UCSD-AML1 (cell line): Measurements from ENCODE around the gene EP300.
"Not testable (repeated sequence)": the region's sequence is repeated elsewhere in the genome, so short reads cannot be mapped to it uniquely, and the experiment has no call there.

Experiments used
- DNase-seq: peaks from one replicate; lab custom pipeline; 2025; ENCODE audit not compliant: unreplicated experiment; lab: John Stamatoyannopoulos, UW

The EP300 gene

DNA sequence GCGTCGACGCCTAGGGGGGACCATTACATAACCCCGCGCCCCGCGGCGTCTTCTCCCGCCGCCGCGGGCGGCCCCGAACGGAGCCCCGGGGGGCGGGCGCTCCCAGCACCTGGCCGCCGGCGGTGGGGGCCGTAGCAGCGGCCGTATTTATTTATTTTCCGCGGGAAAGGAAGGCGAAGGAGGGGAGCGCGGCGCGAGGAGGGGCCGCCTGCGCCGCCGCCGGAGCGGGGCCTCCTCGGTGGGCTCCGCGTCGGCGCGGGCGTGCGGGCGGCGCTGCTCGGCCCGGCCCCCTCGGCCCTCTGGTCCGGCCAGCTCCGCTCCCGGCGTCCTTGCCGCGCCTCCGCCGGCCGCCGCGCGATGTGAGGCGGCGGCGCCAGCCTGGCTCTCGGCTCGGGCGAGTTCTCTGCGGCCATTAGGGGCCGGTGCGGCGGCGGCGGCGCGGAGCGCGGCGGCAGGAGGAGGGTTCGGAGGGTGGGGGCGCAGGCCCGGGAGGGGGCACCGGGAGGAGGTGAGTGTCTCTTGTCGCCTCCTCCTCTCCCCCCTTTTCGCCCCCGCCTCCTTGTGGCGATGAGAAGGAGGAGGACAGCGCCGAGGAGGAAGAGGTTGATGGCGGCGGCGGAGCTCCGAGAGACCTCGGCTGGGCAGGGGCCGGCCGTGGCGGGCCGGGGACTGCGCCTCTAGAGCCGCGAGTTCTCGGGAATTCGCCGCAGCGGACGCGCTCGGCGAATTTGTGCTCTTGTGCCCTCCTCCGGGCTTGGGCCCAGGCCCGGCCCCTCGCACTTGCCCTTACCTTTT lies at the start of gene EP300:
EP300 (plus strand) TSS at position 570 of the 795 bp plus-strand sequence. CDS start 413 bp downstream, outside the sequence.
- peak; percentile 79 for DNase-seq

DNA sequence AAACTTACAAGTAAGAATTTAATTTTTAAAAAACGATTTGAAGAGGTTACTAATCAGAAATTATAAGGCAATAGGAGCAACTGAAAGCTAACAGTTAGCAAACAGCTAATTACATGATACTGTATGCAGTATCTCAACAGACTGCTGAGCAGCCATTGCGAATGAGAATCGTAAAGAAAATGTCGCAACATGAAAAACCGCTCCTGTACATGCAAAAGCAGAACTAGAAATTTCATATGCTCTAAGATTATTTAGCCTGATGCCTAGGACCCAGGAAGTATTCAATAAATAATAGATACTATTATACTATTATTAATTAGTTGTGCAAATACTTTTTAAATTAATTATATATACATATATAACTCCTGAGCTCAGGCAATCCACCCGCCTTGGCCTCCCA lies 48.7 kb upstream of the EP300 start:
- DNase-seq: no peak

DNA sequence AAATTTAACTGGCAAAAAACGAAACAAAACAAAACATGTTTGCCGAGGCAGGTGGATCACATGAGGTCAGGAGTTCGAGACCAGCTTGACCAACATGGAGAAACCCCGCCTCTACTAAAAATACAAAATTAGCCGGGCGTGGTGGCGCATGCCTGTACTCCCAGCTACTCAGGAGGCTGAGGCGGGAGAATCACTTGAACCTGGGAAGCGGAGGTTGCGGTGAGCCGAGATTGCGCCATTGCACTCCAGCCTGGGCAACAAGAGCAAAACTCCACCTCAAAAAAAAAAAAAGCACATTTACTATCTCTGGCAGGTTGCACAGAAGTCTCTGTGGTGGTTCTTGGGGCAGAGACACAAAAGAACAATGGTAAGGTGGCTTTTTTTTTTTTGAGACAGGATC lies 46.8 kb upstream of the EP300 start:
- not testable (repeated sequence) for DNase-seq

DNA sequence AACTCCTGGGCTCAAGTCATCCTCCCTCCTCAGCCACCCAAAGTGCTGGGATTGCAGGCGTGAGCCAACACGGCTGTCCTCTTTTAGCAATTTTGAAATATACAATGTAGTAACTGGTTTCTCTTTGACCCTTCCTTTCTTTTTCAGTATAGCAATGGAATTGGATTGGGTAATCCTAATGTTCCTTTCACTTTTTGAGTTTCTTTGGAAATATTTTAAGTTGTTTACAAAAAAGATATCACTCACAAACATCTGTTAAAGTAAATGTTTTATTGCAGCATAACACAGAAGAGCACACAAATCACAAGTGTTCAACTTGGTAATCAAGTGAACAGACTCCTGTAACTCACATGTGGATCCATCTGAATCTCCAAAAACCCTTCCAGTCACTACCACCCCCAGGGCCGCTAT lies 44.6 kb upstream of the EP300 start:
- DNase-seq: no peak

DNA sequence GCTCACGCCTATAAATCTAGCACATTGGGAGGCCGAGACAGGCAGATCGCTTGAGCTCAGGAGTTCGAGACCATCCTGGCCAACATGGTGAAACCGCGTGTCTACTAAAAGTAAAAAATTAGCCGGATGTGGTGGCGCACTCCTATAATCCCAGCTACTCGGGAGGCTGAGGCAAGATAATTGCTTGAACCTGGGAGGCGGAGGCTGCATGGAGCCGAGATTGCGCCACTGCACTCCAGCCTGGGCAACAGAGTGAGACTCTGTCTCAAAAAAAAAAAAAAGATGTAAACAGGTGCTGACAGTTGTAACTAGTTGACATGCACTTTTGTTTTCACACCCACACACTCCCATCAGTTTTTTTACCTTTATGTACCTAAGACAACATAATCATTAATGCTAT lies 44.0 kb upstream of the EP300 start:
- DNase-seq: not testable (repeated sequence)

DNA sequence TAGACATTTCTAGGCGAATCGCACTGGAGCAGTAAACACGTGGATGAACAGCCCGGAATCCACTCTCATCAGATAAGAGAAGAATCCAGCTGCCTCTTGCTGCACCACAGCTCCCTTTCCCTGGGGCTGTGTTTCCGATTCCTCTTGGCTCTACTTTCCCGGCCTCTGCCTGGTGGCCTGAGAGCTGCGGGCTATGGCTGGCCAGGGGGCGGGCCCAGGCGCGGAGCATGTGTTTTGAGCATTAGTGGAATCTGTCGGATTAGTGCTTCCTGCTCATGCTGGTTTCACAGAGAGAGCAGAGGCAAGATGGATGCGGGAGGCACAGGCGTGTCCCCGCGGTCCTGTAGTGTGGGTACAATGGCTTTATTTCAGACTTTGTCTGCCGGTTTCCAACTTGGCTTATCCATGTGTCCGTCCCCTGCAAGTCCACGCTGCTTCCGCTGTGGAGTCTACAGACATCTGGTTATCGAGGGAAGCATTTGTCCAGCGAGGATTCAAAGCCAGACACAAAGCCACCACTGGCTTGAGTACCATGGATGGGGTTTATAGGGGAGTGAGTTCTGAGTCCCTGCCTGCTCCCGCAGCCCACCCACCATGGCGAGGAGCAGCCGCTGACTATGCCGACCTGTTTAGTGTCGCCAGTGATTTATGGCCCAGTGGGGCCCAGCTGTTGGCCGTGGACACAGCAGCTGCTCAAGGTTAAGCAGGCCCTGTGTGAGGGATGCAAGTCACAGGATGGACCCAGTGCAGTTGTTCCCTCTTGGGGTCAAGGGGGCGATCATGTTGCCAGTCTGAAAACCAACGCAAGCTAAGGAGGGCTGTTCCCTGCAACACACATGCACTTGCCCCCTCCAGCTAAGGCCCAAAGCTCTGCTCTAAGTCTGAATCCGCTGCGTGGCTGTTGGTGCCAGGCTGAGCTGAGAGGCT lies 43.3 kb upstream of the EP300 start:
- no peak for DNase-seq

DNA sequence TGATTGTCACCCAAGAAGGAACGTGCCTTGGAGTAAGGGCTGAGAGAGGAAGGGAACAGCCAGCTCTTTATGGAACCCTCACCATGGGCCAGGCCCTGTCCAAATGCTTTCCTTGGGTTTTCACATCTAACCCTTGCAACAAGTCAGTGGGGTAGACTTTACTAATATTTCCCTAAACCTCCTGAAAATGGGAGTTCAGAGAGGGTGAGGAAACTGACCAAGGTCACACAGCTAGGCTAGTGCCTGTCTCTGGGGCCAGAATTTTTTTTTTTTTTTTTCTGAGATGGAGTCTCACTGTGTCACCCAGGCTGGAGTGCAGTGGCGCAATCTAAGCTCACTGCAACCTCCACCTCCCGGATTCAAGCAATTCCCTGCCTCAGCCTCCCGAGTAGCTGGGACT lies 42.6 kb upstream of the EP300 start:
- not testable (repeated sequence) for DNase-seq

DNA sequence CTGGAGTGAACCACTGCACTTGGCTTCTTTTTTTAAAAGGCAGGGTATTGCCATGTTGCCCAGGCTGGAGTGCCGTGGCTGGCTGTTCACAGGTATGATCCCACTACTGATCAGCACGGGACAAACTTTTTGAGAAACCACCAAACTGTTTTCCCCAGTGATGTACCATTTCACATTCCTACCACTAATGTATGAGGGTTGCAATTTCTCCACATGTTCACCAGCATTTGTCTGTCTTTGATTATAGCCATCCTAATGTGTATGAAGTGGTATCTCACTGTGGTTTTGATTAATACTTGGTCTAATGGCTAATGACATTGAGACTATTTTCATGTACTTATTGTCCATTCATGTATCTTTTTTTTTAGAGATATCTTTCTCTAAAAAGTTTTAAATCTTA lies 41.5 kb upstream of the EP300 start:
- no peak for DNase-seq

DNA sequence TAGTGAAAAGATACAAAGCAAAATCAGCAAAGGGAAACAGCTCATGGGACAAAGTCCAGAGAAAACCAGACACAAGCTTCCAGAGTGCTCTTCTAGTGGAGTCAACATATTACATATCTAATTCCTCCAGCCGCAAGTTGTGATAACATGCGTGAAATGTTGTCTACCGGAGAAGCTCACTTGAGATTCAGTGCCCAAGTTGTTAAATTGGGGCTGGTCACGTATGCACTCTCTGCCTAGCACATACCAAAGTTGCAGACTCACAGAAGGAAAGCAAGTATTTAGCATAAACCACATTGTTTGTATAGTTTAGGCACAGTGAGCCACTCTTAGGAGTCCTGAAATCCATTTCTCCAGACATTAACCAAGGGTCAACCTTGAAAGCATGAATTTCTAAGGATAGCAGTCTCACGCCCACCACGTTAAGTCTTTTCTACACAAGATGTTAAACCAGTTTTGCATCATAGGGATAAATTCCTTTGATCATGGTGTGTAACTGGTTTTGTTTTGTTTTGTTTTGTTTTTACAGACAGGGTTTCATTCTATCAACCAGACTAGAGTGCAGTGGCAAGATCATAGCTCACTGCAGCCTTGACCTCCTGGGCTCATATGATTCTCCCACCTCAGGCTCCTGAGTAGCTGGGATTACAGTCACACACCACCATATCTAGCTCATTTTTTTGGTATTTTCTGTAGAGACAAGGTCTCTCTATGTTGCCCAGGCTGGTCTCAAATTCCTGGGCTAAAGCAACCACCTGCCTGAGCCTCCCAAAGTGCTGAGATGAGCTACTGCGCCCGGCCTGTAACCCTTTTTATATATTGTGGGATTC lies 39.5 kb upstream of the EP300 start:
- DNase-seq: no peak

DNA sequence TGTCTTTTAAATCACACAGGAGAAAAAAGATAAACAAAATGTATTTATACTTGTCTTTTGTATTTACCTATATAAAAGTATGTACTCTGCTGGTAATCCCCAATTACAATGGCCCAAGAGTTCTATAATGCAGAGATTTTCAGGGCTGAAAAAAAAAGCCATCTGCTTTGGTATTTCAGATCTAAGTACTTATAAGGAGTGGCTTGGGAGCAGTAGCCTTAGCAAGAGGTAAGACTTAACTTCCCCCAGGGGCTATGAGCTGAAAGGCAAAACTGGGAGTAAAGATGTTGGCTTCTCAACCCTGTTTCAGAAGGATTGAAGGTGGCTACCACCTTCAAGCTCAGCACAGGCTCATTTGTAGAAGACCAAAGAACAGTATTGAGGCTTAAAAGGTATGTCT lies 35.3 kb upstream of the EP300 start:
- DNase-seq: no peak

DNA sequence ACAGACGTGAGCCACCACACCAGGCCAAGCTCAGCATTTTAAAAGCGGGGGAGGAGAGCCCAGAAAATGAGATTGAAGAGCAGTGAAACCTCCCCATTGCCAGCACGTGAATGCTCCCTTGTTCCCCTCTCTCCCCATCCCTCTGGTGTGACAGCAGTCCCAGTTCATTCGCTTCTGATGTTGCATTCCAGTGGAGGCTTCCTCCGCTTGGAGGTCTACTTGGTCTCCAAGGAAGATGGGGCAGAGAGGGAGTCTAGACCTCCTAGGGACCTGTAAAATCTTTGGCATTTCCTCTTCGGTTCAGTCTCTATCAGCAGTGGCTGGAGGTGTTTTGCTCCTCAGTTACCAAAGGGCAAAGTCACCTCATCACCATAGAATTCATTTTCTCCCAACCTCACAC lies 30.2 kb upstream of the EP300 start:
- DNase-seq: no peak

DNA sequence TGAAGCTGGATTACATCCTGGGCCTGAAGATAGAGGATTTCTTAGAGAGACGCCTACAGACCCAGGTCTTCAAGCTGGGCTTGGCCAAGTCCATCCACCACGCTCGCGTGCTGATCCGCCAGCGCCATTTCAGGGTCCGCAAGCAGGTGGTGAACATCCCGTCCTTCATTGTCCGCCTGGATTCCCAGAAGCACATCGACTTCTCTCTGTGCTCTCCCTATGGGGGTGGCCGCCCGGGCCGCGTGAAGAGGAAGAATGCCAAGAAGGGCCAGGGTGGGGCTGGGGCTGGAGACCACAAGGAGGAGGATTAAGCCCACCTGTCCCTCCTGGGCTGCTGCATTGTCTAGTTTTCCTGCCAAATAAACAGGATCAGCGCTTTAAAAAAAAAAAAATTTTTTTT lies 28.1 kb upstream of the EP300 start:
- DNase-seq: not testable (repeated sequence)

DNA sequence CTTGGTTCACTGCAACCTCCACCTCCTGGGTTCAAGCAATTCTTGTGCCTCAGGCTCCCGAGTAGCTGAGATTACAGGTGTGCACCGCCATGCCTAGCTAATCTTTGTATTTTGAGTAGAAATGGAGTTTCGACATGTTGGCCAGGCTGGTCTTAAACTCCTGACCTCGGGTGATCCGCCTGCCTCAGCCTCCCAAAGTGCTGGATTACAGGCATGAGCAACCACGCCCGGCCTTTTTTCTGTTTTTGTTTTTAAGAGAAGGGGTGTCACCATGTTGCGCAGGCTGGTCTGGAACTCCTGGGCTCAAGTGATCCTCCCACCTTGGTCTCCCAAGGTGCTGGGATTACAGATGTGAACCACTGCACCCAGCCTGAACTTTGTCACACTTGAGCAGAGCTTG lies 26.1 kb upstream of the EP300 start:
- DNase-seq: not testable (repeated sequence)

DNA sequence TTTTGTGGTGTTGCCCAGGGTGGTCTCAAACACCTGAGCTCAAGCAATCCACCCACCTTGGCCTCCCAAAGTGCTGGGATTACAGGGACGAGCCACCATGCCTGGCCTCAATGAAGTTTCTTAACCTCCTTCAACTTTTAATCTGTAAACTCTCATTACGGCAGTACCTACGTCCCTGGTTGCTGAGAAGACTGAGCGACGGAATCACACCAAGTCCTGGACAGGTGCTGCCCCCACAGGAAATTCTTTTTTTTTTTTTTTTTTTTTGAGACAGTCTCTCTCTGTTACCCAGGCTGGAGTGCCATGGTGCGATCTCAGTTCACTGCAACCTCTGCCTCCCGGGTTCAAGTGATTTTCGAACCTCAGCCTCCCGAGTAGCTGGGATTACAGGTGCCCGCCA lies 24.4 kb upstream of the EP300 start:
- not testable (repeated sequence) for DNase-seq

DNA sequence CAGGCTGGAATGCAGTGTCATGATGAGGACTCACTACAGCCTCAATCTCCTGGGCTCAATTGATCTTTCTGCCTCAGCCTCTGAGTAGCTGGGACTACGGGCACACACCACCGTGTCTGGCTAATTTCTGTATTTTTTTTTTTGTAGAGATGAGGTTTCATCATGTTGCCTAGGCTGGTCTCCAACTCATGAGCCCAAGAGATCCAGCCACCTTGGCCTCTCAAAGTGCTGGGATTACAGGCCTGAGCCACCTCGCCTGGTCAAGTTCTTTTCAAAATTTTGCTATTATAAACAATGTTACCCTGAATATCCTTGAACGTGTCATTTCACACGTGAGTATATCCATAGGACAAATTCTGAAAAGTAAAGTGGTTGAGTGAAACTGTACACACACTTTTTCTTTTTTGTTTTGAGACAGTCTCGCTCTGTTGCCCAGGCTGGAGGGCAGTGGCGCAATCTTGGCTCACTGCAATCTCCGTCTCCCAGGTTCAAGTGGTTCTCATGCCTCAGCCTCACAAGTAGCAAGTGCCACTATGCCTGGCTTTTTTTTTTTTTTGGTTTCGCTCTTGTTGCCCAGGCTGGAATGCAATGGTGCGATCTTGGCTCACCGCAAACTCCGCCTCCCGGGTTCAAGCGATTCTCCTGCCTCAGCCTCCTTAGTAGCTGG lies 21.6 kb upstream of the EP300 start:
- no peak for DNase-seq

DNA sequence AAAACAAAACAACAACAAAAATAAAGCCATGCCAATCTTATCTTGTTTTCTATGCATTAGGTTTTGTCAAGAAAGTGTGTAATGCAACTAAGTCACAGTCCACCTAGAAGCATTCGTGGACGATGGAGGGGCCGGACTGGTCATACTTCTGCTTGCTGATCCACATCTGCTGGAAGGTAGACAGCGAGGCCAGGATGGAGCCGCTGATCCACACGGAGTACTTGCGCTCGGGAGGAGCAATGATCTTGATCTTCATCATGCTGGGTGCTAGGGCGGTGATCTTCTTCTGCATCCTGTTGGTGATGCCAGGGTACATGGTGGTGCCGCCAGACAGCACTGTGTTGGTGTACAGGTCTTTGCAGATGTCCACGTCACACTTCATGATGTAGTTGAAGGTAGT lies 18.3 kb upstream of the EP300 start:
- no peak for DNase-seq

DNA sequence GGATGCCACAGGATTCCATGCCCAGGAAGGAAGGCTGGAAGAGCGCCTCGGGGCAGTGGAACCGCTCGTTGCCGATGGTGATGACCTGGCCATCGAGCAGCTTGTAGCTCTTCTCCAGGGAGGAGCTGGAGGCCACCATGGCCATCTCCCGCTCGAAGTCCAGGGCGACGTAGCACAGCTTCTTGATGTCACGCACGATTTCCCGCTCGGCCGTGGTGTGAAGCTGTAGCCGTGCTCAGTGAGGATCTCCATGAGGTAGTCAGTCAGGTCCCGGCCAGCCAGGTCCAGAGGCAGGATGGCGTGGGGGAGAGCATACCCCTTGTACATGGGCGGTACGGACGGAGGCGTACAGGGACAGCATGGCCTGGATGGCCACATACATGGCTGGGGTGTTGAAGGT lies 17.9 kb upstream of the EP300 start:
- DNase-seq: no peak

DNA sequence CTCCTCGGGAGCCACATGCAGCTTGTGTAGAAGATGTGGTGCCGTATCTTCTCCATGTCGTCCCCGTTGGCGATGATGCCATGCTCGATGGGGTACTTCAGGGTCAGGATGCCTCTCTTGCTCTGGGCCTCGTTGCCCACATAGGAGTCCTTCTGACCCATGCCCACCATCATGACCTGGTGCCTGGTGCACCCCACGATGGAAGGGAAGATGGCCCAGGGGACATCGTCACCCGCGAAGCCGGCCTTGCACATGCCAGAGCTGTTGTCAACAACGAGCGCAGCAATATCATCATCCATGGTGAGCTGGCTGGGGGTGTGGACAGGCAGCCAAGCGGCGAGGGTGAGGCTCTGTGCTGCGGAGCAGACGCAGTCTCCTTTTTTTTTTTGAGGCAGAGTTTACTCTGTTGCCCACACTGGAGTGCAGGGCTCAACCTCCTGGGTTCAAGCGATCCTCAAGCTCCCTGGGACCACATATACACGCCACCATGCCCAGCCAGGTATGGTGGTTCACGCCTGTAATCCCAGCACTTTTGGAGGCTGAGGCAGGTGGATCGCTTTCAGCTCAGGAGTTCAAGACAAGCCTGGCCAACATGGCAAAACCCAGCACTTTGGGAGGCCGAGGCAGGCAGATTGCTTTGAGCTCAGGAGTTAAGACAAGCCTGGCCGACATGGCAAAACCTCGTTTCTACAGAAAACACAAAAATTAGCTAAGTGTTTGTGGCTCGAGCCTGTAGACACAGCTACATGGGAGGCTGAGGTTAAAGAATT lies 17.3 kb upstream of the EP300 start:
- no peak for DNase-seq

DNA sequence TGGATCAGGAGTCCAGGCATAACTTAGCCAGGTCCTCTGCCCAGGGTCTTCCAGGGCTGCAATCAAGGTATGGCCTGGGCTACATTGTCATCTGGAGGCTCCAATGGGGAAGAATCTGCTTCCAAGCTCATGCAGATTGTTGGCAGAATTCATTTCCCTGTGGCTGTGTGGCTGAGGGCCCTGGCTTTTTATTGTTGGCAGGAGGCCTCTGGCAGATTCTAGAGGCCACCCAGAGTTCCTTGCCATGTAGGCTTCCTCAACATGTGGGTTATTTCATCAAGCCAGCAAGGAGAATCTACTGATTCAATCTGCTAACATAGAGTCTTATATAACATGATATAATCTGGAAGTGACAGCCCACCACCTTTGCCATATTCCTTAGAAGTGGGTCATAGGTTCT lies 16.4 kb upstream of the EP300 start:
- no peak for DNase-seq

DNA sequence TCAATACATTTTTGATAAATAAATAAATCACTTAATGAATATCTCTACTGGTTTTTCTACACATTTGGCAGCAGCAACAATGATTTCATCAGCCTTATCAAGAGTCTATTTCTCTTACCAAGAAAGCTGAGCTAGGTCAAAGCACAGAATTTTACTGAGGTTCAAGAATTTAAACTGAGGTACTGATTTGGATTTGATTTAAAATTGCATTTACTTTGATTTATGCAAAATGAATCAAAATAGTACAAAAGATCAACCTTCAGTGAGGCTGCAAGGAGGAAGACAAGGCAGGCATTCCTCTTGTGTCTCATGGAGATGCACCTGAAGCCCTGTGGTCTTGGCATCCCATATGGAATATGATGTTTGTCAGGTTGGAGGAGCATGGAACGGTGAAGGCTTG lies 15.5 kb upstream of the EP300 start:
- no peak for DNase-seq
